Tibial artery (tissue), 4 donors: ENCODE measurements around the gene CCDC57.

Experiments used
- DNase-seq, 2 donors: peaks; one replicate each; pipeline ENCODE4 v3.0.0-alpha.2; 2019
- H3K27ac ChIP-seq, 2 donors: fragments of 200-600 bp; sonication (generic) in 1 of 2; 1 replicate in 1 of 2; 2 replicates in 1 of 2; pipeline ENCODE4 v1.5.1; 2018 to 2019; ENCODE audit warnings: mild to moderate bottlenecking in 1 of 2
- H3K27me3 ChIP-seq, 2 donors: fragments of 200-600 bp; sonication (generic) in 1 of 2; one replicate each; pipeline versions ENCODE4 v1.5.1 to v1.6.0; 2016 to 2019
- H3K36me3 ChIP-seq, 3 donors: fragments of 200-600 bp; sonication (generic) in 2 of 3; one replicate each; pipeline ENCODE4 v1.5.1; 2016 to 2019; ENCODE audit warnings: mild to moderate bottlenecking in 2 of 3
- H3K4me1 ChIP-seq, 4 donors: fragments of 200-600 bp; sonication (generic) in 2 of 4; 1 replicate in 3 of 4; 2 replicates in 1 of 4; pipeline ENCODE4 v1.5.1; 2016 to 2019
- H3K4me3 ChIP-seq, 2 donors: fragments of 200-600 bp; sonication (generic) in 1 of 2; 1 replicate in 1 of 2; 2 replicates in 1 of 2; pipeline ENCODE4 v1.5.1; 2018 to 2019; ENCODE audit warnings: mild to moderate bottlenecking in 2 of 2
- H3K9me3 ChIP-seq, 3 donors: fragments of 200-600 bp; sonication (generic) in 1 of 3; one replicate each; pipeline ENCODE4 v1.5.1; 2016 to 2019
- intact Hi-C: fragments of 100-400 bp; cut with DNase I; formaldehyde crosslinking; loops from one replicate; pipeline ENCODE4 v1.15.0; 2023; ENCODE audit warnings: low total_unique reads
- TF ChIP-seq, protein P1 (sequence below), 2 experiments: fragments of 200-600 bp in 1 of 2; fragments of 450-650 bp in 1 of 2; IDR thresholded peaks; one replicate each; pipeline ENCODE4 v1.5.1; 2017 to 2019; ENCODE audit warnings: antibody characterized with exemption in 2 of 2, mild to moderate bottlenecking in 1 of 2, moderate library complexity in 1 of 2

The CCDC57 gene

GRCh38 chr17:82112181-82112913 lies 100.3 kb downstream of the CCDC57 start:
- Histone ChIP-seq H3K9me3 (no peaks in the 10 kb centered on the region), H3K27ac (no peak overlapping the region), H3K4me1 (peaks cover 0 to 8% (median under 1%) of the 10 kb centered on the region in 4 donors), H3K4me3 (no peak overlapping the region), H3K36me3 (peaks cover 3 to 30% (median 18%) of the 10 kb centered on the region in 3 donors), H3K27me3 (no peaks in the 10 kb centered on the region)
- TF ChIP-seq, protein P1, sequence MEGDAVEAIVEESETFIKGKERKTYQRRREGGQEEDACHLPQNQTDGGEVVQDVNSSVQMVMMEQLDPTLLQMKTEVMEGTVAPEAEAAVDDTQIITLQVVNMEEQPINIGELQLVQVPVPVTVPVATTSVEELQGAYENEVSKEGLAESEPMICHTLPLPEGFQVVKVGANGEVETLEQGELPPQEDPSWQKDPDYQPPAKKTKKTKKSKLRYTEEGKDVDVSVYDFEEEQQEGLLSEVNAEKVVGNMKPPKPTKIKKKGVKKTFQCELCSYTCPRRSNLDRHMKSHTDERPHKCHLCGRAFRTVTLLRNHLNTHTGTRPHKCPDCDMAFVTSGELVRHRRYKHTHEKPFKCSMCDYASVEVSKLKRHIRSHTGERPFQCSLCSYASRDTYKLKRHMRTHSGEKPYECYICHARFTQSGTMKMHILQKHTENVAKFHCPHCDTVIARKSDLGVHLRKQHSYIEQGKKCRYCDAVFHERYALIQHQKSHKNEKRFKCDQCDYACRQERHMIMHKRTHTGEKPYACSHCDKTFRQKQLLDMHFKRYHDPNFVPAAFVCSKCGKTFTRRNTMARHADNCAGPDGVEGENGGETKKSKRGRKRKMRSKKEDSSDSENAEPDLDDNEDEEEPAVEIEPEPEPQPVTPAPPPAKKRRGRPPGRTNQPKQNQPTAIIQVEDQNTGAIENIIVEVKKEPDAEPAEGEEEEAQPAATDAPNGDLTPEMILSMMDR (IDR thresholded peaks at IDR 0.05), result no peak
- DNase-seq, result no peak
- intact Hi-C loops, result no loop called here

DNA sequence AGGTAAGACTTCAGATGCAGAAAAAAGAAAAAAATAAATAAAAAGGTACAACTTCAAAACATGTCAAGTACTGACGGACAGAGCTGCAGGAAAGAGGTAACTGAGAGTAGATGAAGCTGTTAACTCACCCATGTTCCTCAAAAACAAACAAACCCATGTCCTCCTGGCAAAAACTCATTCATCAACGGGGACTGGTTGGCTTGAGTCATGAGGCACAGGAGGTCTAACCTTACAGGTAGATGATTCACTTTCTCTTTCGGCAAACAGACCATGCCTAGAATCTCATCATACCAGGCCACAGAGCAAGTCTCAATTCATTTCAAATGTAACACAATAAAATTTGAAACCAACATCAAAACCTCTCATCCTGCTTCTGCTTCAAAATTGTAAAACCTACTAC lies 102.3 kb downstream of the CCDC57 start:
- H3K4me1 ChIP-seq, result peaks cover 0 to 25% (median 18%) of the 10 kb centered on the region in 4 donors
- no peaks in the 10 kb centered on the region for H3K9me3 ChIP-seq
- no peak for DNase-seq
- H3K27ac ChIP-seq, result no peak overlapping the region
- intact Hi-C loops, result no loop called here
- no peak overlapping the region for H3K4me3 ChIP-seq
- TF ChIP-seq, protein P1 (IDR thresholded peaks at IDR 0.05), result no peak
- peaks cover 3 to 30% (median 18%) of the 10 kb centered on the region in 3 donors for H3K36me3 ChIP-seq
- no peaks in the 10 kb centered on the region for H3K27me3 ChIP-seq

DNA sequence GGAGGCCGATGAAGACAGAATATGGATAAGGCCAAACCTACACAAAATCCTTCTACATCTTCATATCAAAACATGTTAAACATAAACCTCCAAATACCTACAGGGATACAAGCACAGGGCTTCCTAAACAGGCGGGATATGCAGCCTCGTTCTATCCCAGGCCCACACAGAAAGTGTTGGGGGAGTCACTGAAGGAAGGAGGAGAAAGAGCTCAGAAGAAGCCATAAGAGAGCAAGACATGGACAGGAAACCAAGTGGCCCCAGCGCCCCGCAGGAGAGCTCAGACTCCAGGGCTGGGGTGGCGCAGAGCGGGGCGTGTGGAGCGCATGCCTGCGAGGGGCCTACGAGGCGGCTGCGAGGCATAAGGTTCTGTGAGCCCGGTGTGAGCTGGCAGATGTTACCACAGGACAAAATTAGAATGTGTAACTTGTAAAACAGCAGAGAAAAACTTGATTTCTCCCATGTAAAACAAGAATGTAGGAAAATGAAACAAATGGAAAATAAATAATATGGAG lies 103.6 kb downstream of the CCDC57 start:
- no peaks in the 10 kb centered on the region for H3K27me3 ChIP-seq
- DNase-seq, result no peak
- intact Hi-C loops, result no loop called here
- H3K27ac ChIP-seq, result no peak overlapping the region
- no peaks in the 10 kb centered on the region for H3K9me3 ChIP-seq
- H3K4me3 ChIP-seq, result no peak overlapping the region
- peaks cover 3 to 21% (median 10%) of the 10 kb centered on the region in 3 donors for H3K36me3 ChIP-seq
- H3K4me1 ChIP-seq, result peaks cover 0 to 34% (median 22%) of the 10 kb centered on the region in 4 donors
- TF ChIP-seq, protein P1 (IDR thresholded peaks at IDR 0.05), result no peak

DNA sequence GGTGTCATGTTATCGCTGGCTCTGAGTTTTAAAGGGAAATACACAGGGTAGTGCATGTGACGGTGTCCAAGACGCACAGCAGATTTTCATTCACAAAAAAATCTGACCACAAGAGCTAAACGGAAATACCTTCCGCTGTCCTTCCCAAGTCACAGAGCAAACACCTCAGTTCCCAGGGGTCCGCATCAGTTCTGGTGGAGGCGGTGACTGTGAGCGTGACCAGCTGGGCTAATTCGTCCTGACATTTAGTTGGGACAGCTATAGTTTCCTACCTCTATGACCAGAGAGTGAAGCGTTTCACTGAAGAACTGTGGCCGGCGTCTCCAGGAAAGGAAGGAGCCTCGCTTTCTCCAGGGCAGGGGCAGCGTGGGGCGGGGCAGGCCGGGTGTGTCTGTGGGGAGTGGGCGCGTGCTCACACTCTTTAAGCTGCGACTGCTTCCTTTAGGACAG lies 104.1 kb downstream of the CCDC57 start:
- no peak overlapping the region for H3K4me3 ChIP-seq
- no peak for DNase-seq
- no peak overlapping the region for H3K27ac ChIP-seq
- H3K9me3 ChIP-seq, result no peaks in the 10 kb centered on the region
- no peaks in the 10 kb centered on the region for H3K27me3 ChIP-seq
- TF ChIP-seq, protein P1 (IDR thresholded peaks at IDR 0.05), result no peak
- peaks cover 3 to 16% (median 5%) of the 10 kb centered on the region in 3 donors for H3K36me3 ChIP-seq
- intact Hi-C loops, result no loop called here
- peaks cover 0 to 39% (median 27%) of the 10 kb centered on the region in 4 donors for H3K4me1 ChIP-seq

DNA sequence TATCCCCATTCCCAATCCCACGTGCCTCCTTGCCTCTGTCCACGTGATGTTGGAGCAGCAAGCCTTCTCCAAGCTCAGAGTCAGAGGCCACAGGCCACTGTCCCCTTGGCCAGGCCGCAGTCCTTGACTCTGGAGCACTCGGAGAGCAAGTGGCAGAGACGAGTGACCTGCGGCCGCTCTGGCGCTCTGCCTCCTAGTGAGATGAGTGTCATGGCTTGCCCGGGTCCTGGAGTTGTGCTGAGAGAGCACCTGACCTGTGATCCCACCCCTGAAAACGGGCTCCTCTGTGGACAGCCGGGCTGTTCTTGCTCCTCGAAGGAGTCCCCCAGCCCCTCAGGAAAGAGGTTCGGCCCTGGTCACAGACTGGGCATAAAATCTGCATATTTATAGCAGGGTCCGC lies 104.6 kb downstream of the CCDC57 start:
- H3K9me3 ChIP-seq, result no peaks in the 10 kb centered on the region
- intact Hi-C loops, result no loop called here
- peaks cover 0 to 11% (median 0%) of the 10 kb centered on the region in 3 donors for H3K36me3 ChIP-seq
- TF ChIP-seq, protein P1 (IDR thresholded peaks at IDR 0.05), result no peak
- H3K27ac ChIP-seq, result no peak overlapping the region
- H3K4me3 ChIP-seq, result no peak overlapping the region
- H3K4me1 ChIP-seq, result peaks cover 0 to 44% (median 27%) of the 10 kb centered on the region in 4 donors
- no peak for DNase-seq
- H3K27me3 ChIP-seq, result no peaks in the 10 kb centered on the region
